Endothelial cell (in vitro differentiated cells): Measurements from ENCODE around the gene ANAPC16. TPM values are rescaled to one million over a fixed set of nuclear protein-coding genes. Genes with fewer than 3 reads are reported as not detected.
"Not testable (repeated sequence)": the region's sequence is repeated elsewhere in the genome, so short reads cannot be mapped to it uniquely, and the experiment has no call there.

Experiments
- DNase-seq: peaks from one replicate; pipeline ENCODE4 v3.0.0; 2021; ENCODE audit warnings: low spot score
- H3K27ac Mint-ChIP-seq: one replicate; pipeline ENCODE4 v1.8.0; 2021; ENCODE audit warnings: mixed read lengths, inconsistent platforms; ENCODE audit not compliant: unreplicated experiment
- H3K27me3 Mint-ChIP-seq: one replicate; pipeline ENCODE4 v1.8.0; 2021; ENCODE audit warnings: mild to moderate bottlenecking, moderate library complexity, mixed read lengths, inconsistent platforms; ENCODE audit not compliant: unreplicated experiment
- H3K36me3 Mint-ChIP-seq: one replicate; pipeline ENCODE4 v1.8.0; 2021; ENCODE audit warnings: mild to moderate bottlenecking, low read depth, mixed read lengths, inconsistent platforms; ENCODE audit not compliant: unreplicated experiment
- H3K4me1 Mint-ChIP-seq: one replicate; pipeline ENCODE4 v1.8.0; 2021; ENCODE audit warnings: mild to moderate bottlenecking, mixed read lengths, inconsistent platforms; ENCODE audit not compliant: unreplicated experiment
- H3K4me3 Mint-ChIP-seq: one replicate; pipeline ENCODE4 v1.8.0; 2021; ENCODE audit warnings: mild to moderate bottlenecking, mixed read lengths, inconsistent platforms; ENCODE audit not compliant: unreplicated experiment
- H3K9me3 Mint-ChIP-seq: one replicate; pipeline ENCODE4 v1.8.0; 2021; ENCODE audit warnings: mixed read lengths, inconsistent platforms; ENCODE audit not compliant: unreplicated experiment
- CTCF ChIP-seq: fragments of 200-600 bp; sonication (generic); IDR thresholded peaks from one replicate; pipeline ENCODE4 v1.5.0; 2021; ENCODE audit warnings: antibody characterized with exemption; ENCODE audit not compliant: unreplicated experiment
- total RNA-seq: library from RNA; stranded (reverse); fragmentation: NEBNext Ultra II Directional; extraction: Animal tissue kit (Norgen Biotek cat#: 25700); gene quantifications from one replicate; pipeline ENCODE4 v1.2.1, GENCODE V29; 2021; ENCODE audit not compliant: unreplicated experiment

Gene ANAPC16
- total RNA-seq, 1 donor from 2014 or later = 56.7 TPM

GRCh38 chr10:72265990-72266865 is 50.4 kb downstream of the ANAPC16 start:
- Mint-ChIP-seq H3K27me3 (peaks cover 4% of the 10 kb centered on the region), H3K36me3 (no peaks in the 10 kb centered on the region), H3K4me1 (peaks cover 7% of the 10 kb centered on the region), H3K4me3 (no peak overlapping the region), H3K9me3 (no peaks in the 10 kb centered on the region), H3K27ac (no peak overlapping the region)
- TF ChIP-seq CTCF = no peak
- DNase-seq = no peak

GRCh38 chr10:72267381-72267780 is 51.6 kb downstream of the ANAPC16 start:
- H3K27me3 Mint-ChIP-seq = peaks cover 4% of the 10 kb centered on the region
- H3K4me1 Mint-ChIP-seq = peaks cover 7% of the 10 kb centered on the region
- H3K9me3 Mint-ChIP-seq = no peaks in the 10 kb centered on the region
- H3K4me3 Mint-ChIP-seq = no peak overlapping the region
- no peak for TF ChIP-seq CTCF
- no peaks in the 10 kb centered on the region for H3K36me3 Mint-ChIP-seq
- DNase-seq = no peak
- H3K27ac Mint-ChIP-seq = no peak overlapping the region

- Mint-ChIP-seq H3K27me3 (peaks cover 4% of the 10 kb centered on the region), H3K4me1 (peaks cover 10% of the 10 kb centered on the region), H3K9me3 (no peaks in the 10 kb centered on the region), H3K4me3 (no peak overlapping the region), H3K36me3 (no peaks in the 10 kb centered on the region), H3K27ac (no peak overlapping the region)
- no peak for TF ChIP-seq CTCF
- DNase-seq = no peak
Measured at GRCh38 chr10:72267819-72268399, 52.1 kb downstream of the ANAPC16 start.

GRCh38 chr10:72268475-72269200 is 52.8 kb downstream of the ANAPC16 start:
- H3K9me3 Mint-ChIP-seq, H3K27ac Mint-ChIP-seq, H3K4me1 Mint-ChIP-seq, H3K4me3 Mint-ChIP-seq, H3K27me3 Mint-ChIP-seq, DNase-seq, H3K36me3 Mint-ChIP-seq: not testable (repeated sequence)

- Mint-ChIP-seq H3K9me3 (no peaks in the 10 kb centered on the region), H3K4me3 (no peak overlapping the region), H3K36me3 (peaks cover 4% of the 10 kb centered on the region), H3K27ac (no peak overlapping the region), H3K27me3 (peaks cover 9% of the 10 kb centered on the region), H3K4me1 (peaks cover 18% of the 10 kb centered on the region)
- no peak for DNase-seq
- no peak for TF ChIP-seq CTCF
Measured at GRCh38 chr10:72270607-72271281, 54.9 kb downstream of the ANAPC16 start.
